HG03439 (cell line): ENCODE results near the gene IL32.
"Not testable (repeated sequence)": the region's sequence is repeated elsewhere in the genome, so short reads cannot be mapped to it uniquely, and the experiment has no call there.

Experiments used
- ATAC-seq: cut with Tn5 transposase; IDR thresholded peaks from one replicate; pipeline ENCODE4 v1.9.1; 2021; ENCODE audit warnings: mild to moderate bottlenecking, moderate library complexity; ENCODE audit not compliant: unreplicated experiment

IL32 gene

DNA sequence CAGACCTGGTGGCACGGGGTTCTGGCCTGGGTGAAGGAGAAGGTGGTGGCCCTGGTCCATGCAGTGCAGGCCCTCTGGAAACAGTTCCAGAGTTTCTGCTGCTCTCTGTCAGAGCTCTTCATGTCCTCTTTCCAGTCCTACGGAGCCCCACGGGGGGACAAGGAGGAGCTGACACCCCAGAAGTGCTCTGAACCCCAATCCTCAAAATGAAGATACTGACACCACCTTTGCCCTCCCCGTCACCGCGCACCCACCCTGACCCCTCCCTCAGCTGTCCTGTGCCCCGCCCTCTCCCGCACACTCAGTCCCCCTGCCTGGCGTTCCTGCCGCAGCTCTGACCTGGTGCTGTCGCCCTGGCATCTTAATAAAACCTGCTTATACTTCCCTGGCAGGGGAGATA is 3.7 kb downstream of the IL32 start:
- not testable (repeated sequence) for ATAC-seq

- ATAC-seq, result no peak
These were observed 5.2 kb downstream of the IL32 start for GRCh38 chr16:3070608-3071111.

DNA sequence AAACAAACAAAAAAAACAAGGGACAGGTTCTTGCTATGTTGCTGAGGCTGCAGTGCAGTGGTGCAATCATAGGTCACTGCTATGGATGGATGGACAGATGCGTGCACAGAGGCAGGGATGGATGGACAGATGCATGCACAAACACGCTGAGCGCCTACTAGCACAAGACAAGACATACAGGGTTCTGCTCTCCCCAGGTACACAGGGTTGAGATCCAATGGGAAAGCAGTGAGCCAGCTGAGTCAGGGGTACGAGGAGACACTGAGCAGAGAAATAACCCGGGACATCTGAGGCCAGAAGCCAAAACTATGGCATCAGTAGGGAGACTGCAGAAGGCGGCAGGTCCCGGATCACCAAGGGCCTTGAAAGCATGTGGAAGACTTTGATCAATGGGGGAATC is 6.2 kb downstream of the IL32 start:
- no peak for ATAC-seq

DNA sequence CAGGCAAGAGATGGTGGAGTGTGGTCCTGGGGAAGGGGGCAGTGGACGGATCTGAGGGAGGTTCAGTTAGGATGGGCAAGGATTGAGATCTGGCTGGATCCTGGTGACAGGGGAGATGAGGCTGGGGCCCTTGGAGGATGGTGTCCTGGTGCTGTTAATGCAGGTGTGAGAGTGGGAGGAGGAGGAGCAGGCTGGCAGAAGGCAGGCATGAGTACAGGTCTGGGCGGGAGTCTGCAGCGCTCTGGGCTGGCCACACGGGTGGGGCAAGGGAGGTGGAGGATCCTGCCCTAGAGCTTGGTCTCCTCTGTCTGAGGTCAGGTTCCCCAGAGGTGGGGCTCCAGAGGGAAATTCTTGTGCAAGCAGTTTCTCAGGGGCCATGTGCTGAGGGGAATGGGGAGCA is 6.7 kb downstream of the IL32 start:
- ATAC-seq, result not testable (repeated sequence)

DNA sequence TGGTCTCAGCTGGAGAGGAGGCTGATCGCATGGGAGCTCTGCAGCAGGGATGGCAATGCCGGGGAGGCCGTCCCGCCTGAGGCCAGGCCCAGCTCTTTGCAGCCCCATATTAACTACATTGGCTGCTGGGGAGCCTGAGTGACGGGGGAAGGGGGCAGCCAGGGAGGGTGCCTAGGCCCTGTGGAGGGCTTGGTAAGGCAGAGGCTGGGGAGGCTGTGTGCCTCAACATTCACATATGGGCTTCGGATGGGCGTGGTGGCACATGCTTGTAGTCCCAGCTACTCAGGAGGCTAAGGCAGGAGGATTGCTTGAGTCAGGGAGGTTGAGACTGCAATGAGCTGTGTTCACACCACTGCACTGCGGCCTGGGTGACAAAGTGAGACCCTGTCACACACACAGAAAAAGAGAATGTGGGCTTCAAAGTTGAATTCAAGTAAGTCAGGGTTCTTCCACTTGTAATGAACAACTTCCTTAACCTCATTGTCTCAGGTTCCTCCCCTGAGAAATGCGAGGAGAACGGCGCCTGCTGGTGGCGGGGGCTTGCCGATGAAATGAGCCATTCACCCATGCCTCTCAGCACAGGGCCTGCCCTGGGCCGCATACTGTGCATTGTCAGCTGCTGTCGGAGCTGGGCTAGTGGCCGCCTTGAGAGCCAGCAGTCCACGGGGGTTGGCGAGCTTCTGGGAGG is 7.3 kb downstream of the IL32 start:
- not testable (repeated sequence) for ATAC-seq

GRCh38 chr16:3073448-3073847 is 8.0 kb downstream of the IL32 start:
- ATAC-seq, result no peak

DNA sequence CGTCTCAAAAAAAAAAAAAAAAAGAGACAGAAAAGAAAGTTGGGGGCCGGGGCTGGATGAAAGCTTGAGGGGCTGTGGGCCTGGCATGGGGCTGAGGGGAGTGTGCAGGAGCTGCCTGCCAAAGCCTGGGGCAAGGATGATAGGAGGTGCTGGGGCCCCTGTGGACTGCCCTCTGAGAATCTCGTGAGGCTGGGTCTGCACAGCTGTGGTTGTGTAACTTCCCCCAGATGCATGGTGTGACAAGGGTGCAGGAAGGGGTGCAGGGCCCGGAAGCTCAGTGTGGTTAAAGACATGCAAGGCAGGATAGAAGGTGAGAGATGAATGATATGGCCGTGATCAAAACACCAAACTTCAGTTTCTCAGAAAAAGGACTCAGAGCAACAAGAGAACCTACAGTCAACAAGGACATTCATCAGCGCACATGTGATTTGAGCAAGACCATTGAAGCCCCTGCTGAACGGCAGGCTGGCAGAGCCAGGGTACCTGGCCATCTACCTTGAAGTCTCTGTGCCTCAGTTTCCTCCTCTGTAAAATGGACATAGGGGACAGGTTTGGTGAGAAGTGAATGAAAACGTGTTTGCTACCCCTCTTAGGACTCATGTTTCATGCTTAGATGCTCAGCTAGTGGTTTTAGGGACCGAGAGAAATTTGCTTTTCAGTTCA is 9.6 kb downstream of the IL32 start:
- no peak for ATAC-seq

DNA sequence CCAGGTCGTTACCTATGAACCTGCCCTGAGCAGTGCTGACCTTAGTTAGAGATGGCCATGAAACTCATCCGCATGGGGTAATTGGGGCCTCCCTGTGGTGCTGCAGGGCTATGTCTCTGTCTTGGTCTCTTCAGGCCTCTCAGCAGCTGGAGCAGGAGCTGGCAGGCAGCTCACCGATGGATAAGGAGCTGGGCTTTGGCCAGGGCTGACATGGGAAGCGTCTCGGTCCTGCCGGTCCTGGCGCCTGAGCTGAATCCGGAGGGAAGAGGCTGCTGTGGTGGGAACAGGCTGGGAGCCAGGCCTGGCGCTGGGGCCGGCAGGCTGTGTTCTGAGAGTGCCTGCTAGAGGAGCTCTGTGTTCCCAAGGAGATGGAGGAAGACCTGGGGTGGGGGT is 10.1 kb downstream of the IL32 start:
- ATAC-seq, result no peak

DNA sequence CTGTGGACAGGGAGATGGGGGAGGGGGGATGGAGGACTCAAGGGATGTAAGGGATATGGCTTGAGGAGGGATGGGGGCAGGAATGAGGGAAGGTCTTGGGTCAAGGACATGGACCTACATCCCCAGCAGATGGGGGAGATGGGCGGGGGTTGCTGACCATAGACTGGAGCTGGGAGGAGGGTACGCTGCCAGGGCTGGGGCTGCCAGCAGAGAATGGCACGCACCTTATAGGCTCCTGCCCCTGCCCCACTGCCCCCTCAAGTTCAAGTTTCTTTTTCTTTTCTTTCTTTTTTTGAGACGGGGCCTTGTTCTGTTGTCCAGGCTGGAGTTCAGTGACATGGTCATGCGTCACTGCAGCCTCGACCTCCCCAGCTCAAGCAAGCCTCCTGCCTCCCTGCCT is 10.5 kb downstream of the IL32 start:
- ATAC-seq, result not testable (repeated sequence)

GRCh38 chr16:3076577-3076976 is 11.1 kb downstream of the IL32 start:
- ATAC-seq, result no peak

GRCh38 chr16:3080024-3080423 is 14.6 kb downstream of the IL32 start:
- ATAC-seq, result no peak

DNA sequence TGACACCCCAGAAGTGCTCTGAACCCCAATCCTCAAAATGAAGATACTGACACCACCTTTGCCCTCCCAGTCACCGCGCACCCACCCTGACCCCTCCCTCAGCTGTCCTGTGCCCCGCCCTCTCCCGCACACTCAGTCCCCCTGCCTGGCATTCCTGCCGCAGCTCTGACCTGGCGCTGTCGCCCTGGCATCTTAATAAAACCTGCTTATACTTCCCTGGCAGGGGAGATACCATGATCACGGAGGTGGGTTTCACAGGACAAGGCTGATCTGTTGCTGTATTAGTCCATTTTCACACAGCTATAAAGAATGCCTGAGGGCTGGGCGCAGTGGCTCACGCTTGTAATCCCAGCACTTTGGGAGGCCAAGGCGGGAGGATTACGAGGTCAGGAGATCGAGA is 16.5 kb downstream of the IL32 start:
- not testable (repeated sequence) for ATAC-seq

- not testable (repeated sequence) for ATAC-seq
These were observed 18.0 kb downstream of the IL32 start for GRCh38 chr16:3083408-3083807.

DNA sequence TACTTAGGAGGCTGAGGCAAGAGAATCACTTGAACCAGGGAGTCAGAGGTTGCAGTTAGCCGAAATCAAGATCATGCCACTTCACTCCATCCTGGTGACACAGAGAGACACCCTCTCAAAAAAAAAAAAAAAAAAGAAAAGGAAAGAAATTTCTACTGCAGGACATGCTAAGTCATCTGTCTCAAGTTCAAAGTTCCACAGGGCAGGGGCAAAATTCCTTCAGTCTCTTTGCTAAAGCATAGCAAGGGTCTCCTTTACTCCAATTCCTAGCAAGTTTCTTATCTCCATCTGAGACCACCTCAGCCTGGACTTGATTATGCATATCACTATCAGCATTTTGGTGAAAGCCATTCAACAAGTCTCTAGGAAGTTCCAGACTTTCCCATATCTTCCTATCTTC is 19.1 kb downstream of the IL32 start:
- ATAC-seq, result no peak

- no peak for ATAC-seq
These were observed 19.7 kb downstream of the IL32 start for GRCh38 chr16:3084969-3085670.

- ATAC-seq, result no peak
These were observed 20.6 kb downstream of the IL32 start for GRCh38 chr16:3085868-3086595.

GRCh38 chr16:3086596-3087242 is 21.3 kb downstream of the IL32 start:
- no peak for ATAC-seq

DNA sequence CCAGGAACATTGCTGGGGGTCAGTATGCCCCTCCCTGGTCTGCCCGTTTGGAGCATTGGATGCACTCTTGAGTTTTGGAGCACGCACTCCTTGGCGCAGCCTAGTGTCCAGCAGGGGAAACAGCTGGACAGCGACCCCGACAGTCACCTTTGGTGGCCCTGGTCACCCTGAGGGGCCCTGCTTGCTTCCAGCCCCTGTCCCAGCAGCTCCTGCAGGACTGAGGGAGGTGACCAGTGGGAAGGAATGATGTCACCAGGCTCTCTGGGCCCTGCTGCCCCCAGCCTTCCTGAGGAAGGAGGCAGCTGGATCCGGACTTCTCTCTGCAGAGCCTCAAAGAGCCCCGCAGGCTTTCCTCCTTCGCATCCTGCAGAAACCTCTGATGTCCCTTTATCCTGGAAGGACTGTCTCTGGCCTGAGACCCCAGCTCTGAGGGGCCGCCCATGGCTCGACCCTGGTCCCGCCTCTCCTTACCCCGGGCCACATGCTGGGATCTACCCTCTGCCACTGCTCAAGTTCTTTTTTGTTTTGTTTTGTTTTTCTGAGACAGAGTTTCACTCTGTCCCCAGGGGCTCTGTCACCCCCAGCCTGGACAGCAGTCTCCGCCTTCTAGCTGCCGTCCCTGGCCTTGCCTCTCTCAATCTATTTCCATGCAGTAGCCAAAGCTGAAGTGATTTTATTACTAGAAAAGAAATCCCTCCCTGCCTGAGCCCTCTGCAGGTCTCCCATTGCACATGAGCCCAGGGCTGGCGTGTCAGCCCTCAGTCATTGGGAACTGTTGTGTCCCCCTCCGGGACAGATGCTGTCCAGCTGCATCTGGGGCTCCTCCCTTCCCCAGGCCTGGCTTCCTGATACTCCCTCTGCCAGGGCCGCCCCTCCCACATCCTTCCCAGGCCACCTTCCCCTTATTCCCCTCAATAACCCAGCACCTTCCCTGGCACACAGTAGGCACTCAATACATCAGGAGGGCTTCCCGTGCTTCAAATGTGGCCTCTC is 22.1 kb downstream of the IL32 start:
- no peak for ATAC-seq

- no peak for ATAC-seq
These were observed 23.0 kb downstream of the IL32 start for GRCh38 chr16:3088450-3088849.
